Epithelial cell of esophagus (primary cell): Measurements from ENCODE around the gene CAPS2.
"Not testable (repeated sequence)": the region's sequence is repeated elsewhere in the genome, so short reads cannot be mapped to it uniquely, and the experiment has no call there.

Experiments
- DNase-seq: peaks from one replicate; pipeline ENCODE4 v3.0.0; 2010; ENCODE audit warnings: low read depth
- H3K4me3 ChIP-seq: 2 replicates; pipeline ENCODE4 v1.5.1; 2011; ENCODE audit warnings: mild to moderate bottlenecking, low read length, control low read depth
- CTCF ChIP-seq: IDR thresholded peaks from 2 replicates; pipeline ENCODE4 v1.5.1; 2011; ENCODE audit warnings: low read depth, mild to moderate bottlenecking, low read length, control low read depth, inconsistent platforms; ENCODE audit not compliant: insufficient read depth; ENCODE audit errors: missing control alignments

Gene CAPS2

GRCh38 chr12:75354011-75354410 lies 23.9 kb upstream of the CAPS2 start:
- no peak for DNase-seq
- TF ChIP-seq CTCF = no peak
- H3K4me3 ChIP-seq = no peak overlapping the region

GRCh38 chr12:75350413-75350812 lies 20.3 kb upstream of the CAPS2 start:
- DNase-seq = no peak
- H3K4me3 ChIP-seq = no peak overlapping the region
- TF ChIP-seq CTCF = no peak

- no peak for TF ChIP-seq CTCF
- no peak for DNase-seq
Measured at GRCh38 chr12:75349946-75350345, 19.8 kb upstream of the CAPS2 start.

GRCh38 chr12:75346215-75346614 lies 16.1 kb upstream of the CAPS2 start:
- H3K4me3 ChIP-seq, DNase-seq: not testable (repeated sequence)

More at GRCh38 chr12:75349946-75350345, 19.8 kb upstream of the CAPS2 start:
- H3K4me3 ChIP-seq = no peak overlapping the region

GRCh38 chr12:75345531-75345930 lies 15.4 kb upstream of the CAPS2 start:
- TF ChIP-seq CTCF = no peak
- H3K4me3 ChIP-seq = no peak overlapping the region
- DNase-seq = peak; percentile 46

GRCh38 chr12:75341873-75342272 lies 11.7 kb upstream of the CAPS2 start:
- TF ChIP-seq CTCF = no peak

GRCh38 chr12:75337905-75338304 lies 7.8 kb upstream of the CAPS2 start:
- no peak for TF ChIP-seq CTCF
- DNase-seq = no peak
- H3K4me3 ChIP-seq = no peak overlapping the region

More at GRCh38 chr12:75341873-75342272, 11.7 kb upstream of the CAPS2 start:
- no peak for DNase-seq
- no peak overlapping the region for H3K4me3 ChIP-seq
